Body of pancreas (tissue), 4 donors: ENCODE results near the gene BAHCC1. TPM values are rescaled to one million over a fixed set of nuclear protein-coding genes. Genes with fewer than 3 reads are reported as not detected.

ENCODE experiments used
- ATAC-seq: fragments of 150-250 bp; one replicate; pipeline ENCODE4 v1.9.1; 2016
- DNase-seq, 4 donors: peaks; one replicate each; pipeline ENCODE4 v3.0.0-alpha.2; 2019
- H3K27ac ChIP-seq, 4 donors: fragments of 200-600 bp; sonication (generic); 1 replicate in 3 of 4; 2 replicates in 1 of 4; pipeline versions ENCODE4 v1.5.1 to v1.6.1; 2016 to 2019; ENCODE audit warnings: mild to moderate bottlenecking in 1 of 4, mixed read lengths in 1 of 4, moderate library complexity in 1 of 4
- H3K27me3 ChIP-seq, 2 donors: fragments of 200-600 bp; sonication (generic); one replicate each; pipeline ENCODE4 v1.6.0; 2016; ENCODE audit warnings: mild to moderate bottlenecking in 1 of 2
- H3K36me3 ChIP-seq, 2 donors: fragments of 200-600 bp; sonication (generic); replicated peaks in 1 of 2; 2 replicates each; pipeline ENCODE4 v1.5.1; 2016; ENCODE audit warnings: low read depth in 2 of 2; ENCODE audit not compliant: insufficient read depth in 1 of 2
- H3K4me1 ChIP-seq: fragments of 200-600 bp; sonication (generic); one replicate; pipeline ENCODE4 v1.6.0; 2016
- H3K4me3 ChIP-seq, 2 donors: fragments of 200-600 bp; sonication (generic); 1 replicate in 1 of 2; 2 replicates in 1 of 2; pipeline ENCODE4 v1.5.1; 2016 to 2019
- H3K9me3 ChIP-seq, 3 donors: fragments of 200-600 bp; sonication (generic); 1 replicate in 2 of 3; 2 replicates in 1 of 3; pipeline ENCODE4 v1.5.1; 2016
- POLR2A ChIP-seq, 3 donors: fragments of 450-650 bp; IDR thresholded peaks; one replicate each; pipeline ENCODE4 v1.6.1; 2016; ENCODE audit warnings: antibody characterized with exemption in 3 of 3, mild to moderate bottlenecking in 2 of 3
- WGBS, 2 donors: methylation state at CpG; one replicate each; pipeline ENCODE4 v1.1.5; 2017; 5-methylcytosine and 5-hydroxymethylcytosine counted together
- intact Hi-C: fragments of 100-400 bp; cut with DNase I; formaldehyde crosslinking; loops from one replicate; pipeline ENCODE4 v1.15.1; 2023
- total RNA-seq, 2 donors: library from RNA; depleted of rRNA; stranded (reverse); fragments of >200 nt; gene quantifications; one replicate each; pipeline ENCODE4 v1.1.0, GENCODE V29; 2016
- TF ChIP-seq, protein P1 (sequence below), 7 experiments: fragments of 450-650 bp in 4 of 7; fragments of 200-600 bp in 3 of 7; sonication (generic) in 3 of 7; IDR thresholded peaks; one replicate each; pipeline ENCODE4 v1.5.1; 2016 to 2019; ENCODE audit warnings: antibody characterized with exemption in 7 of 7

BAHCC1 gene
- total RNA-seq, 2 donors from 2014 or later, result 5.7 to 14.8 TPM

- Histone ChIP-seq H3K4me3 (peak overlapping the region; percentile 90 to 99), H3K36me3 (peaks cover 0 to 9% of the 10 kb centered on the region in 2 donors), H3K9me3 (no peaks in the 10 kb centered on the region), H3K27me3 (no peaks in the 10 kb centered on the region), H3K4me1 (peaks cover 44% of the 10 kb centered on the region), H3K27ac (peak overlapping the region; percentile 99 to 100 (median 99))
- intact Hi-C loops, result no loop called here
- DNase-seq, result no peak
- WGBS, 2 donors, result 0 to 1% methylated on average over 5 to 9 of the region's 9 CpGs
- ATAC-seq, result no peak
- TF ChIP-seq, protein P1, sequence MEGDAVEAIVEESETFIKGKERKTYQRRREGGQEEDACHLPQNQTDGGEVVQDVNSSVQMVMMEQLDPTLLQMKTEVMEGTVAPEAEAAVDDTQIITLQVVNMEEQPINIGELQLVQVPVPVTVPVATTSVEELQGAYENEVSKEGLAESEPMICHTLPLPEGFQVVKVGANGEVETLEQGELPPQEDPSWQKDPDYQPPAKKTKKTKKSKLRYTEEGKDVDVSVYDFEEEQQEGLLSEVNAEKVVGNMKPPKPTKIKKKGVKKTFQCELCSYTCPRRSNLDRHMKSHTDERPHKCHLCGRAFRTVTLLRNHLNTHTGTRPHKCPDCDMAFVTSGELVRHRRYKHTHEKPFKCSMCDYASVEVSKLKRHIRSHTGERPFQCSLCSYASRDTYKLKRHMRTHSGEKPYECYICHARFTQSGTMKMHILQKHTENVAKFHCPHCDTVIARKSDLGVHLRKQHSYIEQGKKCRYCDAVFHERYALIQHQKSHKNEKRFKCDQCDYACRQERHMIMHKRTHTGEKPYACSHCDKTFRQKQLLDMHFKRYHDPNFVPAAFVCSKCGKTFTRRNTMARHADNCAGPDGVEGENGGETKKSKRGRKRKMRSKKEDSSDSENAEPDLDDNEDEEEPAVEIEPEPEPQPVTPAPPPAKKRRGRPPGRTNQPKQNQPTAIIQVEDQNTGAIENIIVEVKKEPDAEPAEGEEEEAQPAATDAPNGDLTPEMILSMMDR (IDR thresholded peaks at IDR 0.05), result no peak
- no peak for TF ChIP-seq POLR2A (IDR thresholded peaks at IDR 0.05)
These were observed 116.2 kb downstream of the BAHCC1 start for GRCh38 chr17:81511554-81511803.

DNA sequence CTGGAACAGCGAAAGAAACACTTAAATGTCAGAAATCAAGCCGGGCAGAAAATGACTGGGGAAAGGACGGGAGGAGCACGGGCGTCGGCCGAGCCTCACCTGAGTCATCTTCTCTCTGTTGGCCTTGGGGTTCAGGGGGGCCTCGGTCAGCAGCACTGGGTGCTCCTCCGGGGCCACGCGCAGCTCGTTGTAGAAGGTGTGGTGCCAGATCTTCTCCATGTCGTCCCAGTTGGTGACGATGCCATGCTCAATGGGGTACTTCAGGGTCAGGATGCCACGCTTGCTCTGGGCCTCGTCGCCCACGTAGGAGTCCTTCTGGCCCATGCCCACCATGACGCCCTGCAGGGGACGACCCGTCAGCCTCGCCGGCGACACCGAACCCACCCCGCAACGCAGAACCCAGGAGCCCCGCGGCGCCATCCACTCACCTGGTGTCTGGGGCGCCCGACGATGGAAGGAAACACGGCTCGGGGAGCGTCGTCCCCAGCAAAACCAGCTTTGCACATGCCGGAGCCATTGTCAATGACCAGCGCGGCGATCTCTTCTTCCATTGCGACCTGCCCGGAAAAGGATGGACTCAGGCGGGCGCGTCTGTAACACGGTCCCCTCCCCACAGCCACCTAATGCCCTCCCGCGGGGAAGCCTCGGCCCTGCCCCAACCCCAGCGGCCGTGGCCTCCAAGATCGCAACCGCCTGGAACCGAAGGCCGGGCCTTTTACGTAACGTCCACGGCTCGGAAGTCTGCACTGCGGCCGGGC lies 116.7 kb downstream of the BAHCC1 start:
- TF ChIP-seq POLR2A (IDR thresholded peaks at IDR 0.05), result no peak
- TF ChIP-seq, protein P1 (IDR thresholded peaks at IDR 0.05), result no peak
- intact Hi-C loops, result no loop called here
- Histone ChIP-seq H3K27ac (peak overlapping the region; percentile 99 to 100 (median 99)), H3K9me3 (no peaks in the 10 kb centered on the region), H3K36me3 (peaks cover 0 to 9% of the 10 kb centered on the region in 2 donors), H3K27me3 (no peaks in the 10 kb centered on the region), H3K4me1 (peaks cover 48% of the 10 kb centered on the region), H3K4me3 (peak overlapping the region; percentile 90 to 99)
- peak; percentile 1 for ATAC-seq
- 0 to 1% methylated on average over 8 to 62 of the region's 62 CpGs for WGBS, 2 donors
- peak in 1 of 4 donors; percentile 24 for DNase-seq

- ATAC-seq (peak; percentile 79), DNase-seq (peak; percentile 94 to 97 (median 96))
- 1% methylated on average over 69 of the region's 111 CpGs; no CpG with 5 or more reads in 1 of the 2 donors for WGBS, 2 donors
- Histone ChIP-seq H3K4me1 (peaks cover 52% of the 10 kb centered on the region), H3K4me3 (peak within 1 kb of the TSS; percentile 90 to 99), H3K9me3 (no peaks in the 10 kb centered on the region), H3K27me3 (no peaks in the 10 kb centered on the region), H3K36me3 (peaks cover 0 to 9% of the 10 kb centered on the region in 2 donors), H3K27ac (peak within 1 kb of the TSS; percentile 99 to 100 (median 99))
- intact Hi-C loops, result no loop called here
- peak; percentile 99 for TF ChIP-seq POLR2A (IDR thresholded peaks at IDR 0.05)
- TF ChIP-seq, protein P1 (IDR thresholded peaks at IDR 0.05), result no peak
These were observed 117.5 kb downstream of the BAHCC1 start, which contains the start of gene ACTG1 for GRCh38 chr17:81512562-81513371. Gene ACTG1, minus strand, starts transcription at chr17:81512799. Its CDS starts 445 bp downstream, at chr17:81512354.

DNA sequence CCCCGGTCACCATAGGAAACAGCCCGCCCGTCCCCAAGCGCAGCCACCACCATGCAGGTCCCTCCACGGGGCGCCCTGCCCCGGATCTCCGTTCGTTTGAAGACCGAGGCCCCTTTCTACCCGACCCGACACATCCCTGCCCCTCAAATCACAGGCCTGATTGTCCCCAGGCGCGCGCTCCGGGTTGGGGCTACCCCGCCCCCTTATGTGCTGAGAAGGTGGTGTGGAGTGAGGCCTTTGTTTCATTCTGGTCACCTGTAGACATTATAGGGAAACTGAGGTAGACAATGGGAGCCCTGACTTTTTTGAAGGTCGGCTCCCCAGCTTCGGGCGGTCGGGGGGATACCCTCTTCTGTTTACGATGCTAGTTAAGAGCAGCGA lies 118.1 kb downstream of the BAHCC1 start:
- peaks cover 0 to 9% of the 10 kb centered on the region in 2 donors for H3K36me3 ChIP-seq
- intact Hi-C loops, result no loop called here
- H3K27me3 ChIP-seq, result no peaks in the 10 kb centered on the region
- 2% methylated on average over 23 of the region's 23 CpGs; no CpG with 5 or more reads in 1 of the 2 donors for WGBS, 2 donors
- ATAC-seq (peak; percentile 27), DNase-seq (peak; percentile 68 to 74 (median 70))
- H3K4me1 ChIP-seq, result peaks cover 58% of the 10 kb centered on the region
- H3K4me3 ChIP-seq, result peak overlapping the region in 1 of 2 donors; percentile 63
- H3K9me3 ChIP-seq, result no peaks in the 10 kb centered on the region
- TF ChIP-seq, protein P1 (IDR thresholded peaks at IDR 0.05), result no peak
- no peak for TF ChIP-seq POLR2A (IDR thresholded peaks at IDR 0.05)
- peak overlapping the region; percentile 99 to 100 (median 99) for H3K27ac ChIP-seq
